IPS DF 19.7 (cell line): ENCODE data around the gene MEF2D.

Experiments used
- DNase-seq: peaks from one replicate; pipeline ENCODE4 v3.0.0-alpha.2; 2013; ENCODE audit warnings: low read depth, low spot score

Gene MEF2D

DNA sequence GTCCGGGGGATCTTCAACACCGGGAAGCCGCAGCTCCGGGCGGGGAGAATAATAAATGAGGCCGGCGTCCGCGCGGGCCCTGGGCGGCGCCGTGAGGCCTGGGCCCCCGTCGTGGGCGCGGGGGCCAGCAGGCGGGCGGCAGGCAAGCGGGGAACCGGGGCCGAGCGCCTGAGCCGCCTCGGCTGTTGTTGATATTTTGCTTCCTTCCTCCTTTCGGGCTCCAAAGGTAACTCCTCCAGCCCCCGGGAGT, at the start of gene MEF2D:
Gene MEF2D, minus strand, starts transcription at position 233 of the 250 bp plus-strand sequence. CDS start 17,483 bp downstream, outside the sequence.
- DNase-seq, result no peak

DNA sequence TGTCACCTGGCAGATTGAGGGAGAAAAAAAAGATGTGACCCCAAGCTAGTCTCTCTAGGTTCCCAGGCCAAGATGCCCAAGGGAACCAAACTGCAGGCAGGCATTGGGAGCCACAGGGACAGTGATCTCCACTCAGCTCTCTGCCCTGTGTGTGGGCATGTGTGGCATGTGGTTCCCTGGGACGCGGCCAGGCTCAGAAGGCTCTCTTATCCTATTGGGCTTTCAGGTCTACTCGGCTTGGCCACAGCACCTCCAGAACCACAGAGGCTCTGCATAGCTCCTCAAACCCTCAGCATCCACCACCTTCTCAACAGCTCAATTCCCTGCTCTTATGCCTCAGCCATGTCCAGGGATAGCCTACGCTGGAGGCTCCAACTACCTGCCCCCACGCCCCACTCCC, 49.8 kb upstream of the MEF2D start:
- no peak for DNase-seq

DNA sequence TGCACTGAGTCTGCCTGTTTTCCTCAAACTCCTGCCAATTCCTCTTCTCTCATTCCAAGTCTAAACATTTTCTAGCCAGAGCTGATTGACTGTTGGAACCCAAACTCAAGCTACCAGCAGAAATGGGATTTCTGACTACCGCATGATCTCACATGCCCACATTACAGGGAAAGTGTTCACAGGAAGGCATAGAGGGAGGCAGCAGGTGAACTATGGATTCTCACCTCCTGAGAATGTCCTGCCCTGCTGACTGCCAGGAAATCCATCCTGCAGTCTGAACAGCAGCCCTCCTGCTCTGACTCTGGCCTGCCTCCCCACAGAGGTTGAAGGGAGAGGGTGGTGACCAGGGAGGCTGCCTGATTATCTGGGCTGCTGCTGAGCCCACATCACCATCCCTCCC, 49.3 kb upstream of the MEF2D start:
- no peak for DNase-seq

DNA sequence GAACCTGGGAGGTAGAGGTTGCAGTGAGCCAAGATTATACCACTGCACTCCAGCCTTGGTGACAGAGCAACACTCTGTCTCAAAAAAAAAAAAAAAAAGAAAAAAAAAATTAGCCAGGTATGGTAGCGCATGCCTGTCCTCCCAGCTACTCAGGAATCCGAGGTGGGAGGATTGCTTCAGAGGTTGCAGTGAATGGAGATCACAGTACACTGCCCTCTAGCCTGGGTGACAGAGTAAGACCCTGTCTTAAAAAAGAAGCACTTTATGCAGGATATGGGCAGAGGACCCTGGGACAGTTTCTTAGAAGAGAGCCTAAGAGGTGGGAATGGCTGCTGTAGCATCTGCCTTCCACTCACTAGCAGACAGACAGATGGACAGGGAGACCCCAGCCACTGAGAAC, 48.8 kb upstream of the MEF2D start:
- no peak for DNase-seq

DNA sequence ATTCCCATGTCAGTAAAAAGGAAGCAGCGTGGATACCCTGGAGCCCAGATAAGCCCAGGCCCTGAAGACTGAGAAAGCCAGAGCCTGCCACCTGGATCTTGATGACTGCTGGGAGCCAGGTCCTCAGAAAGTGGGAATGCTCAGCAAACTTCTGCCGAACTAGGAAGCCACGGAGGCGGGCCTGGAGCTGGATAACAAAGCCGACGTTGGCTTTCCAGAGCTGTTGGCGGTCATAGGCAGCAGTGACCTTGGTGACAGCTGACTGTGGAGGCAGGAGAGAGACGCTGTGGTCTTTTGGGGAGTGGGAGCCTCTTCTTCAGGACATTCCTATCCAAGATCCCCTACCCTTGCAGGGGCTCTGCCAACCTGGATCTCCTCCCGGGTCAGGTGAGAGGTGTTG, 47.4 kb upstream of the MEF2D start:
- DNase-seq, result no peak

DNA sequence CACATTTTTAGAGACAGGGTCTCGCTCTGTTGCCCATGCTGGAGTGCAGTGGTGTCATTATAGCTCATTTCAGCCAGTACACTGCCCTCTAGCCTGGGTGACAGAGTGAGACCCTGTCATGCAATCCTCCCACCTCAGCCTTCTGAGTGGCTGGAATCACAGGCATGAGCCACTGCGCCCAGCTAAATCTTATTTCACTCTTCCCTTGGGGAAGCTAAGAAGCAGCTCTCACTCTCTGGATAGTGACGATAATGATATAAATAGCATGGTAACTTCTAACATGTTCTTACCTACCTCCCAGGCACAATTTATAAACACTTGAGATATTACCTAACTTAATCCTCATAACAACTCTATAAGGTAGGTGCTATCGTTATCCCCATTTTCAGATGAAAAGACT, 46.9 kb upstream of the MEF2D start:
- no peak for DNase-seq

DNA sequence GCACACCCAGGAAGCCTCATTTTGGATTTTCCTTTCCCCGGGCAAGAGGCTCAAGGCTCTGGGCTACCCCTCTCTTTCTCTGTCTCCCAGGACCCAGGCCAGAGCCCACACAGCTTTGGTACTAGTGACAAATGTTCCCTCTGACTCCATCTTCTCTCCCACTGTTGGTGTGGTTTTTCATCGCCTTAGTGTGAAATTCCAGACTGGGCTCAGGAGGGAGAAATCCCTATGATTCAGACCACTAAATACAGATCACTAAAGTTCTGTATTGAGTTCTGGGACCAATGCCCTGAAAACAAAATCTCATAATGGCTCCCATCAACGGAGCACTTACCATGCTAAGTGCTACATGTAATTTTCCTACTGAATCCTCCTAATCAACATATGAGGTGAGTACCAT, 45.7 kb upstream of the MEF2D start:
- no peak for DNase-seq

DNA sequence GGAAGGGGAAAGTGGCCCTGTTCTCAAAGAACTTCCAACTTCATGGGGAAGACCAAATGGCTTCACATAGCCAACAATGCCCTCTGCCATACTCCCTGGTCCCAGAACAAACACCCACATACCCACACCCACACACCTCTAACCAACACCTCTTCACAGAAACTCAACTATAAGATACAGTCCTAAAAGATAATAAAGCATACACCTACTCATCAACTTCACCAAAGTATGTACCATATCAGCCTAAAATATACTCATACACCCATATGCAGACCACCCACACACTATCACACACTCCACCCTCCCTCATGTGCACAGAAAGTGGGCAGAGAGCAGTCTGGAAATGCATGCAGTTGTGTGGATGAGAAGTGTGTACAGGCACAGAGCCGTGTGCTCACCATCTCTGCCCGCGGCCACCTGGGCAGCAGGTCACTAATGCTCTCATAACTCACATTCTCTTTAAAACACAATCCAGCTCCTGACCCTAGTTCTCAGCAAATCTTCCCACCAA, 44.1 kb upstream of the MEF2D start:
- DNase-seq, result no peak

DNA sequence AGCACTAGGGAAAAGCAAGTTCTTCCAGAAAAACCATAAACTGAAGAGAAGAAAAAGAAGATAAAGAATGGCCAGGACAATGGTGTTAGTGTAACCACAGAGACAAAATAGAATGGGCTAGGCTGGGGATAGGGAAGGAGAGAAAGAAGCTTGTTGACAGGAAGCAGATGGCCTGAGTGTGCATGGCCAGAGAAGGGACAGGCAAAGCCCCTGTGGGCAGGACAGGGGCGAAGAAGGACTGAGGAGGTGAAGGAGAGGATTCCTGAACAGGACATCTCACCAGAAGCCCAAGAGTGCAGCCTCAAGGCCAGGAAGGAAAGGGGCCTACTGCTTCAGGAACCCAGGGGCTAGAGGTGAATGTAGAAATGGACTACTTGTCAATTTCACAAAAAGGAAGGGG, 42.5 kb upstream of the MEF2D start:
- DNase-seq, result no peak

DNA sequence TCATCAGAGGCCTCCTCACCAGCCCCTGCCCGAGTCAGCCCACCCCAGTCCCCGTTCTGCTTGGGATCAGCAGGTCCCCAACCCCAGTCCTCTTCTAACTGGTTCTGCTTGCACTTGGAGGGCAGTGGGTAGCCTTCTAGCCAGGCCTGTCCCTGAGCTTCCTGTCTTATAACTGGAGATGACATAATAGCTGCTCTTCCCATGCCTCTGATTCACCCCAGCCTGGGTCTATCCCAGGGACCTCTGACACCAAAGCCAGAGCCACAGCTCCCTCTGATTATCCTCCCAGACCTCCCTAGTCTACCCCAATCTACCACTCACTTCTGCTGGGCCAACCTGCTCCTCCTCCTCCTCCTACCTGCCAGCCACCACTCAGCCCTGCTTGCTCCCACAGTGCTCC, 40.4 kb upstream of the MEF2D start:
- no peak for DNase-seq

DNA sequence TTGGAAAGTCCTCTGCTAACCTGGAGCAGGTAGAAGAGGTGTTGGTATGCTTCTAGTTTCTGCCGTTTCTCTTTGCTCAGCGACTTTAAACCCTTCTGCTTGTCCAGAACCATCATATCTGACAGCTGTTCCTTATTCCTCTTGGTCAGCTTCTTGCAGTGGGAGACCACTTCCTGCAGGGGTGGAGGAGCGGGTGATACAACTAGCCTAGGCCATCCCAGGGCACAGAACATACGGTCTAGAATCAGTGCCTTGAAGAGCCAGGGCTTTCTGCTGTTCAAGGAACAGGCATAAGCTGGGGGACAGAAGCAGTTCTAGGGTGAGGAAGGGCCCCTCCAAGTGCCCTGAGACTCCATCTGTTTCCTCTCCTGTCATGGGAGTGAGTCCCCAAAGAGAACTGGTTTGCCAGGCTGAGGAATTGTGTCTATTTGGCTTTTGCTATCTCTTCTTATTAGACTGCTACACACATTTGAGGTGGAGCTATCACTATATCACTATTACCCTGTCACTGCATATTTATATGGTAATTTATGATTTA, 39.3 kb upstream of the MEF2D start:
- DNase-seq, result no peak

DNA sequence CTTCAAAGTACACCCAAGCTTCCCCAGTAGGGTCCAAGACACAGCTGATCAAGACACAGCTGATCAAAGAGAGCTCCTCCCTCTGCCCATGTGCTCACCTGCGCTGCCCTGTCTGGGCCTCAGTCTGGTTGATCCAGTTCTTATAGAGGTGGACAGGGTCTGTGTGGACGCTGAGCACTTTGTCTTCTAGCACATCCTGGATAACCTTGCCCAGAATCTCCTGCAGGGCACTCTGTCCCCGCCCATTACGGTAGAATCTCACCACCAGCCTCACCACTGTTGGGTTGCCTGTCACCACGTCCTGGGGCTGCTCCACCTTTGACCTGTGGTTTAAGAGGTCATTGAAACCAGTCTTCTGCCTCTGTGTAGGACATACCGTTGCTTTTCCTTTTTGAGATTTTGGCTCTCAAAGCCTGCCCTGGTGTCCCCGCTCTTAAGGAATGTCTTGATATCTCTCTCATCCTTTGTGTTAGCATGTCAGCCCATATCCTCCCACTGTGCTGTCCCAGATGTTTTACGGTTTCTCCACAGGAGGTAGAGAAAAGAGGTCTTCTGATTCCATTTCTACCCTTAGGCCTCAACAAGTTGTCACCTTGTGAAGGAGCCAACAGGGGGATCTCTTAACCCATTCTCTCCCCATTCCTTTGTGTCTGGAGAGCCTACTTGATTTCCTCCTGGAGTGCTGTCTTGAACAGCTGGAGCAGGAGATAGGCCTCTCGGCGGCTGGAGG, 38.3 kb upstream of the MEF2D start:
- DNase-seq, result no peak

DNA sequence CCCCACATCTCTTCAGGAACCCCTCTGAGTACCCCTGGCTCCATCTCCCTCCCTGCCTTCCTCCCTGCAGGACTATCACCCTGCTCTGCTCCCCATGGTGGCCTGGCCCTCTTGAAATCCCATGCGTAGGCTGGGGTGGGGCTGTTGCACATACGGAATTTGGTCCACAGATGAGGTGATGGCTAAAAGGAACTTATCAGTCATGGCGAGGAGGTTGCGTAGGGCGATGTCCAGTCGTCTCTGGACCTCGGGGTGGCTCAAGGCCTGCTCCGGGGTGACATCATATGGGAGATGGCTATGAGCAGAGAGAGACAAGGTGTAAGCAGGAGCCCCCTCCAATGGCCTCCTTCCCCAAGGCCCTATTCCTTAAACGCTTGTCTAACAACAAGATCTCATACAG, 36.5 kb upstream of the MEF2D start:
- no peak for DNase-seq

DNA sequence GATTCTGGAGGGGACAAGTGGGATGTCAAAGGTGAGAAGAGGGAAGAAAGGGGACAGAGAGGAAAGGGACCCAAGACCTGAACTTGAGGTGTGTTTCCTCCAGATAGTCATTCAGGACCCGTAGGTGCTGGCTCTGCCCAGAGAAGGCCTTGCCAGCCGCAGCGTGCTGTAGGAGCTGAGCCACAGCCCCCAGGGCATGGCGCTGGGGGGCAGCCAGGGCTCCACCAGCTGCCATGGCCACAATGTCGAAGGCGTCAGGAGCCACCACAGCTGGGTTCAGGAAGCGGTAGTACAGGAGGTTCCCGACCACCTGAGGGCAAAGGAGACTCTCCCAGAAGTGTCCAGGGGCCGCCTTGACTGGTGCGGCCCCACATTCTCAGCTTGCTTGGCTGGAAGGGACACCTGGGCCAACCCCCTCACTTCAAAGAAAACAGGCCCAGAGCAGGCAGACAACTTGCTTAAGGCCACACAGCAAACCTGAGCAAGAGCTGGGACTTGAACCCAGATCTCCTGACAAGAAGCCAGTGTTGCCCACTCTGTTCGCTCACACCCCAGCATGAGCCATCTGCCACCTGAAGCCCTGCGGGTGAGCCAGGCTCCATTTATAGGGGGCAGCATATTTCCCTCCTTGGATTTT, 34.0 kb upstream of the MEF2D start:
- DNase-seq, result no peak

DNA sequence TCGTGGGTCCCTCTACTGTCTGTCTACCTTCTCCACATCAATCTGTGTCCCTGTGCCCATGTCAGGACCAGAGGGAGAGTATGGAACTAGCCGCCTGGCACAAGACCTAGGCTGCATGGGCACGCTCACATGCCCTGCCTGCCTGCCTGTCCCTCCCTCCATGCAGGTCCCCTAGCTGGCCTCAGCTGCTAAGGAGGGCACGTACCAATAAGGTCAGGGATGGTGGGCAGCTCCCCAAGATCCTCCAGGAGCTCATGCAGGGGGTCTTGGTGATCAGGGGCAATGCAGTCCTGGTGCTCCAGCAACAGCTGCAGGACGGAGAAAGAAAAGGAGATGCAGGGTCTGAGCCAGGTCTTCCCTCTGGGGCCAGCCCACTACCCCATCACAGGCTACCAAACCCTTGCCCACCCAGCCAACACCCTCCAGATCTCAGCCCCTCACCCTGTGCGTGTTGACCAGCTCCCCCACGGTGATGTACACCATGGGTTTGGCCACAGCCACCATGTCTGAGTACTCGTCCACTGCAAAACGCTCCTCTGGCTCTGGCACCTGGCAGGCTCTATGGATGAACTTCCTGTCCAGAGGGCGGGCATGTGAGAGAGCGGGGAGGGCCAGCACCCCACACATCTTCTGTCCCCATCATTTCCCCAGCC, 33.1 kb upstream of the MEF2D start:
- no peak for DNase-seq

DNA sequence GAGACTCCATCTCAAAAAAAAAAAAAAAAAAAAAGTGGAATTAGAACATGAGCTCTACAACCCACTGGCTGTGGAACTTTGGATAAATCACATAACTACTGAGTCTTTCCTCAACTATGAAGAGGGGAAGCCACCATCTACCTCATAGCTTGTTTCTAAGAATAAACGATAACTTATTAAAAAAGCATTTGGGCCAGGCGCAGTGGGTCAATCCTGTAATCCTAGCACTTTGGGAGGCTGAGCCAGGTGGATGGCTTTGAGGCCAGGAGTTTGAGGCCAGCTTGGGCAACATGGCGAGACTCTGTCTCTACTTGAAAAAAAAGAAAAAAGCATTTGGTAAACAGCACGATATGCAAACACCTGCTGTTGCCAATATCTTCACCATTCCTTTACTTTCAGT, 31.8 kb upstream of the MEF2D start:
- DNase-seq, result no peak

DNA sequence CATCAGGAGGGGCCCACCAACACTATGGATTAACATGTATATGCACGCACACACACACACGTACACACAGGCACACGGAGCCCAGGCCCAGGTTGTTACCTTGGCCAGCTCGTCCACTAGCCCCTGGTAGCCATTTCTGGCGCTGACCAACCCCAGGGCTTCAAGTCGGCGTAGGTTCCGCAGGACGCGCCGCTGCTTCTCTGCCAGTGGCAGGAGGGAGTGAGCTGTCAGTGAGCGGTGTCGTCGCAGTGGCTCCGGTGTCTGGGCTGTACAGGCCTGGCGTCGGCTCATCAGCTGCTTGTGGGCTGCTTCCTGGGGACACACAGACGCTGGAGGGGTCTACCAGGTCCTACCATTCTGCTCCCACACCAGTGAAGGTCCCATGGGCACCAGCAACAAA, 29.4 kb upstream of the MEF2D start:
- DNase-seq, result no peak

DNA sequence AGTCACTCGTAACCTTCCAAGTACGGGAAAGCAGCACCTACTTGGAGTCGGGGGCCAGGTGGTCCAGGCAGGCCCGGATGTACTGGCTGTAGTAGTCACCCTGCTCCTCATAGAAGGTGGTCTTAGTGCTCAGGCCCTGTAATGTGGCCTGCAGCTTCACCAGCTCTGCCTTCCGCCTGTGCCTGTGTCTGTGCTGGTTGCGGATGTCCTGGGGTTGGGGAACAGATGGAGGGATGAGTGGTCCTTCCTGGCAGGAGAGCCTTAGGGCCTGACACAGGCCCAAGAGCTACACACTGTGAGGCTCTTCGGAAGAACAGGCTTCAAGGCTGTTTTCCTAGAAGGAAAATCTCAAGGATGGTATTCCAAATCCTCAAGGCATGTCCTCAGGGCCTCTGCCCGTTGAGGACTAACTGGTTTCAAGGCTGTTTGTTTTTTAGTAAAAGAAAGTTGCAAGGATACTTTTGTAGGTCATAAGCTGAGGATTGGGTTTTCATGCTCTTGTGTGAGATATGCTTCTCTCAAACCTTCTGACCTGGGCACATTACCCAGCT, 28.4 kb upstream of the MEF2D start:
- DNase-seq, result no peak

DNA sequence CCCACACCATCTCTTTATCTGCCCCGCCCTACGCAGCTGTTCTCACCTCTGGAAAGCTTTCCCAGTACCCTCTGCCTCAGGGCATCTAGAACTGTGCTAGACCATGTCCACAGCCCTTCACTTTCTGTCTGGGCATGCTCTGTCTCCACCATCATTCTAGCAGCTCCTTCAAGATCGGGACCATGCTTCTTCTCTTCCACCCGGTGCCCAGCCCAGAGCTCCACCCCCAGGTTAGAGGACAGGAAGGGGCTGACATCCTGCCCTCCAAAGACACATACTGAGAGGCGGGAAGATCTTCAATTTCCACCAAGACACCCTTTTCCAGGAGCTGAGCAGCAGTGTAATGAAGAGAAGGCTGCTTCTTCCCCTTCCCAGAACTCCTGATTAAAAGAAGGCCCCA, 27.7 kb upstream of the MEF2D start:
- no peak for DNase-seq

DNA sequence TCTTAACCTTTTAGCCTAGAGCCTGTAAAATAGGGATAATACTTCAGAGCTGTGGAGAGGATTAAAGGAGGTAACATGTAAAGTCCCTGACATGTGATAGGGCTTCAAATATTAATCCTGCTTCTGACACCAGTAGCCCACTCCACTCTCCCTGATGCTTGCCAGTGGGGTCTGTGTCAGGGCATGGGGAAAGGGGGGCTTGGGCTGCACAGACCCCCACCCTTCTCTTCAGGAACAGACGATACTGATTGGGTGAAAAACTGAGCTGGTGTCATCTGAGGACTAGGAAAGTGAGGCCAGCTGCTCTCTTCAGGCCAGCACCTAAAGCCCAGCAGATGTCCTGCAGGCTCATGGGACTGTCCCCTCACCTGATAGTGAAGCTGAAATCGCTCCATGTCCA, 27.0 kb upstream of the MEF2D start:
- DNase-seq, result no peak

DNA sequence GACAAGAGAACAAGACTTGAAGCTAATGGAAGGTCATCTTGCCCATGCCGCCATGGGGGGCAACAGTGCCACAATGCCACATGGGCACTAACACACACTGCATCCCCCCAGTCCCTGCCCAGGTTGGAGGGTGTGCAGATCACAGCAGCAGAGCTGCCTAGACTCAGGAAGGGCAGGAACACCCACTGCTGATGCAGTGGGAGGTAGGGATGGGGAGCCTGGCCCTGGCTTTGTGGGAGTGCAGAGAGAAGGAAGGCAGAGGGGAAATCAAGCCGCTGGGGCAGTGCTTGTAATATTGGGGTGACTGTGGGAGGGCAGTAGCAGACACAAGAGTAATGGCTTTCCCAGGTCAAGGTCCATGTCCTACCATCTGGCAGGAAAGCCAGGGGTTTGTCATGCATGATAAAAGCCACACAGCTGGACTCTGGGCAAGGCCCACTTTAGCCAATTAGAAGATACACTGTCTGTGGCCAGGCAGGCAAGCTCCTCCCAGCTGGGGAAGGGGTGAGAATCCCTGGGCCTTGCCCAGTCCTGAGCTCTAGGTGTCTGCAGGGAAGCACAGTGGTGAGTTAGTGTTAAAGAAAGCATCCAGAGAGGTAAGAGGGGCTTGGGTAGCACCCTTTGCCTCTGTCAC, 25.4 kb upstream of the MEF2D start:
- DNase-seq, result no peak

DNA sequence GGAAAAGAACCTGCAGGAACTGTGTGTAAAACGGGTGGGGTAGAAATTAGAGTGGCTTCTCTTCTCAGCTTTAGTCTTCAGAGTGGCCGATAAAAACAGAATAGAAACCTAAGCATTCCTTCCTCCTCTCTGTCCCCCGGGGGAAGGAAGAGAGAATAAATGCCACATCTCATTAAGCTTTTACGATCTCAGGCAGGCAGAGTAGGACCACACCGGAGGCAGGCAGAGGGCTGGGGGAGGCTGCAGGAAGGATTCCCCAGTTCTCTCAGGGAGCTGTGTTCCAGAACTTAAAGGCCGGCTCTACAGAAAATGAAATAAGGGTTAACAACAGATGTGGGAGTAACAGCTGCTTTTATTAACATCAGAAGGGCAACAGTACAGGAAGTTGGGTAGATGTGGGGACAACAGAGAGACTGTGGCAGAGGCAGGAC, 24.5 kb upstream of the MEF2D start:
- DNase-seq, result no peak
